ENCODE measurements around the gene EIF1. TPM values are rescaled to one million over a fixed set of nuclear protein-coding genes. Genes with fewer than 3 reads are reported as not detected.
A peak's percentile ranks its signal among the peaks of the same experiment; 100 is the strongest.
"Not testable (repeated sequence)": the region's sequence is repeated elsewhere in the genome, so short reads cannot be mapped to it uniquely, and the experiment has no call there.

EIF1 gene
- total RNA-seq (100 to 1,000 TPM; 728 to 773 TPM), polyA plus RNA-seq (ENCODE audit: insufficient read length in 6 of 6) (100 to 1,000 TPM; 697 to 782 (median 720) TPM)
- long read RNA-seq, donor 1, transcript EIF1-202 (2 exons, 2,170 nt) = minor isoform, 21 of 709 reads
- long read RNA-seq, donor 1, transcript EIF1-201 (3 exons, 1,120 nt) = minor isoform, 5 of 709 reads
- long read RNA-seq, donor 1, transcript EIF1-203 (4 exons, 2,330 nt) = major isoform, 624 of 709 reads
- long read RNA-seq, donor 1, partial matches to known transcripts = 43 of 709 reads
- long read RNA-seq, donor 1, other reads (novel, unspliced or antisense) = 16 of 709 reads
- long read RNA-seq, donor 2, transcript EIF1-202 (2 exons, 2,170 nt) = minor isoform, 18 of 510 reads
- long read RNA-seq, donor 2, transcript EIF1-201 (3 exons, 1,120 nt) = minor isoform, 8 of 510 reads
- long read RNA-seq, donor 2, transcript EIF1-203 (4 exons, 2,330 nt) = major isoform, 422 of 510 reads
- long read RNA-seq, donor 2, partial matches to known transcripts = 55 of 510 reads
- long read RNA-seq, donor 2, other reads (novel, unspliced or antisense) = 5 of 510 reads
- long read RNA-seq, donor 3, transcript EIF1-202 (2 exons, 2,170 nt) = minor isoform, 10 of 480 reads
- long read RNA-seq, donor 3, transcript EIF1-203 (4 exons, 2,330 nt) = major isoform, 423 of 480 reads
- long read RNA-seq, donor 3, partial matches to known transcripts = 35 of 480 reads
- long read RNA-seq, donor 3, other reads (novel, unspliced or antisense) = 5 of 480 reads
- long read RNA-seq, donor 4, transcript EIF1-203 (4 exons, 2,330 nt) = major isoform, 544 of 569 reads
- long read RNA-seq, donor 4, partial matches to known transcripts = 11 of 569 reads
- long read RNA-seq, donor 4, other reads (novel, unspliced or antisense) = 9 of 569 reads
- long read RNA-seq, donor 5, transcript EIF1-203 (4 exons, 2,330 nt) = major isoform, 464 of 539 reads
- long read RNA-seq, donor 5, transcript EIF1-202 (2 exons, 2,170 nt) = minor isoform, 10 of 539 reads
- long read RNA-seq, donor 5, partial matches to known transcripts = 60 of 539 reads
- long read RNA-seq, donor 5, other reads (novel, unspliced or antisense) = 0 of 539 reads
- long read RNA-seq, donor 6, transcript EIF1-202 (2 exons, 2,170 nt) = minor isoform, 15 of 434 reads
- long read RNA-seq, donor 6, transcript EIF1-201 (3 exons, 1,120 nt) = minor isoform, 7 of 434 reads
- long read RNA-seq, donor 6, transcript EIF1-203 (4 exons, 2,330 nt) = major isoform, 380 of 434 reads
- long read RNA-seq, donor 6, partial matches to known transcripts = 30 of 434 reads
- long read RNA-seq, donor 6, other reads (novel, unspliced or antisense) = 0 of 434 reads
- long read RNA-seq, donor 7, transcript EIF1-203 (4 exons, 2,330 nt) = major isoform, 170 of 180 reads
- long read RNA-seq, donor 7, partial matches to known transcripts = 8 of 180 reads
- long read RNA-seq, donor 7, other reads (novel, unspliced or antisense) = 0 of 180 reads
- long read RNA-seq, donor 8, transcript EIF1-202 (2 exons, 2,170 nt) = minor isoform, 11 of 435 reads
- long read RNA-seq, donor 8, transcript EIF1-203 (4 exons, 2,330 nt) = major isoform, 322 of 435 reads
- long read RNA-seq, donor 8, partial matches to known transcripts = 95 of 435 reads
- long read RNA-seq, donor 8, other reads (novel, unspliced or antisense) = 0 of 435 reads
- long read RNA-seq, donor 9, partial matches to known transcripts = 0 of 4 reads
- long read RNA-seq, donor 9, other reads (novel, unspliced or antisense) = 0 of 4 reads
- long read RNA-seq, donor 10, transcript EIF1-203 (4 exons, 2,330 nt) = major isoform, 602 of 634 reads
- long read RNA-seq, donor 10, transcript EIF1-201 (3 exons, 1,120 nt) = minor isoform, 7 of 634 reads
- long read RNA-seq, donor 10, partial matches to known transcripts = 15 of 634 reads
- long read RNA-seq, donor 10, other reads (novel, unspliced or antisense) = 6 of 634 reads
- long read RNA-seq, donor 11 = 0 reads
- long read RNA-seq, donor 12, transcript EIF1-203 (4 exons, 2,330 nt) = major isoform, 340 of 373 reads
- long read RNA-seq, donor 12, transcript EIF1-202 (2 exons, 2,170 nt) = minor isoform, 7 of 373 reads
- long read RNA-seq, donor 12, partial matches to known transcripts = 16 of 373 reads
- long read RNA-seq, donor 12, other reads (novel, unspliced or antisense) = 5 of 373 reads

DNA sequence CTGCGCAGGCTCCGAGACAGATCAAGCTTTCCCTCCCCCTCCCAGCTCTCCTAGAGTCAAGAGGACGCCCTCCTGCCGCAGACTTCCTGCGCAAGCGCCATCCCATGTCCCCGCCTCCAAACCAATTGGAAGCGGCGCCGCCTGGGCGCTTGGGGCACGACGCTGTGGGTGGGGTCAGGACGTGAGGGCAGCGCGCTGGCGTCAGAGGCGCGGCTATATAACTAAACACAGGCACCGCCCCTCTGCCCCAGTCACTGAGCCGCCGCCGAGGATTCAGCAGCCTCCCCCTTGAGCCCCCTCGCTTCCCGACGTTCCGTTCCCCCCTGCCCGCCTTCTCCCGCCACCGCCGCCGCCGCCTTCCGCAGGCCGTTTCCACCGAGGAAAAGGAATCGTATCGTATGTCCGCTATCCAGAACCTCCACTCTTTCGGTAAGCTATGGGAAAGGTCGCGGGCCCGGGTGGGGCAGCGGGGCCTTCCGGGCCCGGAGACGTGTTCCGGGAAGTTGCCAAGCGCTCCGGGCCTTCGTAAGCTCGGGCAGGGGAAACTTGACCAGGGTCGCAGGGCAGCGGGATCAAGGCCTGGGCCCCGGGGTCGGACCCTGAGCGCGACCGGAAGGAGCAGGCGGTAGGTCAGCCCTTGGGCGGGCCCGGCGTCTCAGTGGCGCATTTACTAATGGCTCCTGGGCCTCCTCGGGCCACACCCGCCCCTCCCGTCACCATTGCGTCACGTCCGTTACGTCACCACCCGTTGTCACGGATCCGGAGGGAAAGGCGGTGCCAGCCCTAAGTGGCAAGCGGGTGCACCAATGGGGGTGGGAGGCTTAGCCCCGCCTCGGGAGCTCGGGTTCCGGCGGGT is at the start of gene EIF1:
Gene EIF1 (plus strand): TSS at position 245 of the 856 bp plus-strand sequence. CDS start 154 bp downstream, at position 399.
- intact Hi-C loops (cut with DNase I) = no loop called here
- no peaks in the 10 kb centered on the region for H3K9me3 ChIP-seq
- ATAC-seq = peak; percentile 92
- peaks cover 17 to 42% of the 10 kb centered on the region in 2 donors for H3K4me1 ChIP-seq
- peaks cover 17 to 45% of the 10 kb centered on the region in 2 donors for H3K36me3 ChIP-seq
- H3K27me3 ChIP-seq = no peaks in the 10 kb centered on the region
- DNase-seq = peak; percentile 99 to 100 (median 100)
- H3K27ac ChIP-seq = peak within 1 kb of the TSS; percentile 100
- no peak for TF ChIP-seq CTCF (IDR thresholded peaks at IDR 0.05)
- peak within 1 kb of the TSS; percentile 78 to 80 for H3K4me3 ChIP-seq

DNA sequence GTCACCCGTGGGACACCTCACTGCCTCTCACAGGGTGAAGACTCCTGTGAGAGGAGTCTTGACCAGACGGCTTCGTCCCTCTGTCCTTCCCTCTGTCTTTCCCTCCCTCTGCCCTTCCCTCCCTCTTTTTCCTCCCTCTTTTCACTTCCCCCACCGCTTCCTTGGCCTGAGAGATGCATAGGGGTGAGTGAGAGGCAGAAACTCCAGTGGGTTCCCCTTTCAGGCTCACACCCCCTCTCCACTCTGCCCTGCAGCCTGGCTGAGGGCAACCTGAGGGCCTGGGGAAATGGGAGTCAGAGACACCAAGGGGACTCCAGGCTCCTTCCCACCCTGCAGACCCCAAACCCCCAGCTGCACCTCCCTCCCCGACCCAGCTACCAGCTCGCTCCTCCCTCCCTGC is 49.7 kb upstream of the EIF1 start:
- Histone ChIP-seq H3K36me3 (no peaks in the 10 kb centered on the region), H3K4me3 (no peak overlapping the region), H3K4me1 (no peaks in the 10 kb centered on the region), H3K27me3 (no peaks in the 10 kb centered on the region), H3K9me3 (no peaks in the 10 kb centered on the region), H3K27ac (no peak overlapping the region)
- DNase-seq (peak in 1 of 4 donors; percentile 67), ATAC-seq (peak; percentile 10)
- intact Hi-C loops (cut with DNase I) = no loop called here
- no peak for TF ChIP-seq CTCF (IDR thresholded peaks at IDR 0.05)

GRCh38 chr17:41639492-41640473 is 48.9 kb upstream of the EIF1 start:
- DNase-seq = no peak
- intact Hi-C loops (cut with DNase I) = no loop called here
- no peak for TF ChIP-seq CTCF (IDR thresholded peaks at IDR 0.05)

DNA sequence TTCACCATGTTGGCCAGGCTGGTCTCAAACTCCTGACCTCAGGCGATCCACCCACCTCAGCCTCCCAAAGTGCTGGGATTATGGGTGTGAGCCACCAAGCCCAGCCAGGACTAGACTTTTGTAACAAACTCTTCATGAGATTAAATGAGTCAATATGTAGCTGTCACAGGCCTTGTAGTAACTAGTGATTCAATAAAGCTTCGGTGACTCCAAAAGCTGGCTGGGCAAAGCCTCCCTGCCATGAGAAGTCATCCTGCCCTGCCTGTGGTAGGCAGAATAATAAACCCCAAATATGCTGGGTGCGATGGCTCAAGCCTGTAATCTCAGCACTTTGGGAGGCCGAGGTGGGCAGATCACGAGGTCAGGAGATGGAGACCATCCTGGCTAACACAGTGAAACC is 48.1 kb upstream of the EIF1 start:
- H3K27me3 ChIP-seq; H3K9me3 ChIP-seq; H3K4me3 ChIP-seq; H3K4me1 ChIP-seq; intact Hi-C loops (cut with DNase I); DNase-seq; H3K36me3 ChIP-seq; ATAC-seq; H3K27ac ChIP-seq: not testable (repeated sequence)

More at GRCh38 chr17:41639492-41640473, 48.9 kb upstream of the EIF1 start:
- Histone ChIP-seq H3K4me3 (no peak overlapping the region), H3K9me3 (no peaks in the 10 kb centered on the region), H3K27me3 (no peaks in the 10 kb centered on the region), H3K4me1 (no peaks in the 10 kb centered on the region), H3K27ac (no peak overlapping the region), H3K36me3 (no peaks in the 10 kb centered on the region)
- no peak for ATAC-seq
